MV-4-11 (cell line): ENCODE results near the gene GAGE12J.
"Not testable (repeated sequence)": the region's sequence is repeated elsewhere in the genome, so short reads cannot be mapped to it uniquely, and the experiment has no call there.

ENCODE experiments used
- DNase-seq: peaks from one replicate; lab custom pipeline; 2025; lab: John Stamatoyannopoulos, UW

The GAGE12J gene, protein sequence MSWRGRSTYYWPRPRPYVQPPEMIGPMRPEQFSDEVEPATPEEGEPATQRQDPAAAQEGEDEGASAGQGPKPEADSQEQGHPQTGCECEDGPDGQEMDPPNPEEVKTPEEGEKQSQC

GRCh38 chrX:49321737-49322136, at the start of gene GAGE12J:
Gene GAGE12J (plus strand): TSS chrX:49322037. CDS start chrX:49323194, 1,157 bp downstream.
- not testable (repeated sequence) for DNase-seq

DNA sequence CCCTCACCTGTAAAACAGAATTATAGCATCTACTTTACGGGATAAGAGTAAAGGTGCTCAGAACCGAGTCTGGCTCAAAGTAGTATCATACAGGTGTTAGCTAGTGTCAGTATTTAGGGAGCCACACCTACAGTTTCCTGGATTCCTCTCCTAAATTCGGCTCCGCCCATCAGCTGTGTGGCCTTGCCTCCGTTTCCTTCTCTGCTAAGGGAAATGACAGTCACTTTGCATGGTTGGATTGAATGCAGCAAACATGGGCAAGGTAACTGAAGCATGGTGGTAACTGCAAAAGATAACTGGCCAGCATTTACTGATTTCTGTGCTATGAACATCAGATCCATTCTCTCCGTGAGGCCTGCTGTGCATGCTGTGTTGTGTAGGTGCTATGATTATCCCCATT, 49.4 kb upstream of the GAGE12J start:
- DNase-seq = no peak

DNA sequence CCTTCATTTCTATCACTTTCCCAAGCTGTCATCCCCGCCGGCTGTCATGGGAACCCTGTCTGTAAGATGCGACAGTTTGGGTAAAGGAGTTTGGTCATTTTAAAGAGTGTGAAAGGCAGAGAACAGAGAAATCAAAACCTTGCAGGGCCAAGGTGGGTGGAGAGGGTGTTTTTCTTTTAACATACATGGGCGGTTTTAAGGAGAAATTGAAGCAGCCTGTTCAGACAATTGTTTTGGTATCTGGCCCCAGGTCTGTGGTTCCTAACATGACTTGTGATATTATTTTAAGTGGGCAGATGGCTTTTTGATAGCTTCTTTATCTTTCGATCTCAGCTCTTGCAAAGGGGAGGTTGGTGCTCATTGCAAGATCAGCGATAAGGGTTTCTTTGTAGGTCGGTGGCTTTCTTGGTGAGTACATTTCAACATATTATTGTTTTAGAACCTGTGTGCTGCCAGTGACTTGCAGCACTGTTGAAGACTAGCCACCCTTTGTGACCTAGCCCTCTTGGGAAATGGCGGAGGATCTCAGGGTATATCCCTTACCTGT, 48.6 kb upstream of the GAGE12J start:
- DNase-seq = no peak

DNA sequence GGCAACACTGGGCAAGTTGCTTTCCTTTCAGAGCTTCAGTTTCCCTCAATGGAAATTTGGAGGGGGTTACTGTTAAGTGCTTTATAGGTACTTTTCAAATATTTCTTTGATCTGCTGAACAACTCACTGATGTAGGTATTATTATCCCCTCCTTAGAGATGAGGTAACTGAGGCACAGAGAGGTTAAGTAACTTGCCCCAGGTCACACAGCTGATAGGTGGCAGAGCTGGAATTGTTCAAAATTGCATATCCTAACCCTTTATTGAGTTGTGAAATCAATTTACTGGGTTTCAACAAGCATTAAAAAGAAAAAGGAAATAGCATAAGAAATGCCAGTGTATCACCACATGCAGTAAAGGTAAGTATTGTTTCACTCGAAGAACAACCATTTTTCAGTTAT, 45.6 kb upstream of the GAGE12J start:
- DNase-seq = no peak

GRCh38 chrX:49276671-49277534, 44.9 kb upstream of the GAGE12J start:
- DNase-seq = no peak

GRCh38 chrX:49277535-49277830, 44.4 kb upstream of the GAGE12J start:
- no peak for DNase-seq

DNA sequence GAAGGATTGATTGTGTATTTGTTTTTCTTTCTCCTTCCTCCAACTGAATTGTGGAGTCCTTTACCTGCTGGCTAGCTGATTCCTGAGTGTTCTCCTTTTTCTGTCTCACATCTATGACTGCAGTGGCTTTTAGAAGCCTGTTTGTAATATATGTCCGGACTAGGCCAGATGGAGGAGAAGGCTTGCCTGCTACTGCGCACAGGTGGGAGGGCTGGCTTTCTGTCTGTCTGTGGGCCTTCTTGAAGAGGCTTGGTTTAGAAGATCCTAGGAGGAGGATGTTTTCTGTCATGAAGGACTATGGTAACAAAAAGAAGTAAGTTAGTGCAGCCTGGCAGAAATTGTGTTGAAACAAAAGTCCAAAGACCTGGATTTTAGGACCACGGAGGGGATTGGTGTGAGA, 43.8 kb upstream of the GAGE12J start:
- no peak for DNase-seq

DNA sequence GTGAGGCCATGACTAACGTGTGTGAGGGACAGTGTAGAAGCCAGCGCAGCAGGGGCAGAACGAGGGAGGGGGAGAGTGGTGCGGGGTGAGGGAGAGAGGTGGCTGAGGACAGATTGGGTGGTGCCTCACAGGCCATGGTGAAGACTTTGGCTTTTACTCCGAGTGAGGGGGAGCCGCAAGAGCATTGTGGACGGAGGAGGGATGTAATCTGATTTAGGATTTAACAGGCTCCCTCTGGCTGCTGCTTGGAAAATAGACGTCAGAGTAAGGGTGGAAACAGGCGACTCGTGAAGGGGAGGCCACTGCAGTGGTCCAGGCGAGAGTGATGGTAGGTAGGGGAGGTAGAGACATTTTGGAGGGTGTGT, 39.2 kb upstream of the GAGE12J start:
- no peak for DNase-seq

DNA sequence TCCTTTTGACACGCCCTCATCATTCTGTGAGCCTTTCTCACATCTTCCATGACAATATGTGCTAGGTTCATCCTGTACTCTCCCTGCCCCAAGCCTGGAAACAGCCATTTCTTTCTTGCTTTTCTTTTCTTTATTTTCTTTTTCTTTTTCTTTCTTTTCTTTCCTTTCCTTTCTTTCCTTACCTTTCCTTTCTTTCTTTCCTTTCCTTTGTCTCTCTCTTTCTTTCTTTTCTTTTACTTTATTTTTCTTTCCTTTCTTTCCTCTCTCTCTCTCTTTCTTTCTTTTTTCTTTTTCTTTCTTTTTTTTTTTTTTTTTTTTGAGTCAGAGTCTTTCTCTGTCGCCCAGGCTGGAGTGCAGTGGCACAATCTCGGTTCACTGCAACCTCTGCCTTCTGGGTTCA, 37.6 kb upstream of the GAGE12J start:
- DNase-seq = no peak

- DNase-seq = no peak
These were observed 35.7 kb upstream of the GAGE12J start for GRCh38 chrX:49286136-49286535.

- no peak for DNase-seq
These were observed 35.3 kb upstream of the GAGE12J start for GRCh38 chrX:49286581-49286980.

DNA sequence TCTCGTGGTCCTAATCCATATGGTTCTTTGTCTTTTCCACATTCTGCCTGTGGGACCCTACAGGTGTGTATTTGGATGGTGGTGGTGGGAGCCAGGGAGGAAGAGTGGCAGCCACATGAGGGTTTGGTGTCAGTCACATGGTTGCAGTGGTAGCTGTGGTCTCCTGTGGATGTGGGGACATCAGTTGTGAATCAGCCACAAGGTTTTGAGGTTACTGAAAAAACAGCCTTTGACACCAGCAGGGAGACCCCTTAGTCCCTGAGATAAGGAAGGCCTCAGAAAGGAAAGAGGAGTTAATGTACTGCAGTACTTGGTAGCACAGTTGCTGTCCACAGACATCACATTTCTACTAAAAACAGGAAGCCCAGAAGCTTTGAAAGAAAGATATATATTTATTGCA, 34.2 kb upstream of the GAGE12J start:
- DNase-seq = no peak

DNA sequence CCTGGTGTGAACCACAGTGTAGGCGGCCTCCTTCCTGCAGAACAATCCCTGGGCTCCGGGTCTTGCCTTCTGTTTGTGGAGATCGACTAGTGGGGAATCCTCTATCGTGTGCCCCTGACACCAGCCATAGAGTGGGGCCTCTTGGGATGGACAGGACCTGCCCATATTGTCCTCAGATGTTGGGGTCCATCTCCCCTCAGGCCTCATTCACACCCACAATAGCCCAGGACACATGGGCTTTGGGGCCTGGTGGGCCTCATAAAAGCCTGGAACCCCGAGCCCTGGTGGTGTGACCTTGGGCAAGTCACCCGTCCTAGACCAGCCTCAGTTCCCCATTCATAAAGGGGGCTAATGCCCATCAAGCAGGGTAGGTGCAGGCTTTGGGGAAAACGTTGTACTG, 31.6 kb upstream of the GAGE12J start:
- no peak for DNase-seq

- DNase-seq = peak; percentile 48
These were observed 30.1 kb upstream of the GAGE12J start for GRCh38 chrX:49291615-49292337.

DNA sequence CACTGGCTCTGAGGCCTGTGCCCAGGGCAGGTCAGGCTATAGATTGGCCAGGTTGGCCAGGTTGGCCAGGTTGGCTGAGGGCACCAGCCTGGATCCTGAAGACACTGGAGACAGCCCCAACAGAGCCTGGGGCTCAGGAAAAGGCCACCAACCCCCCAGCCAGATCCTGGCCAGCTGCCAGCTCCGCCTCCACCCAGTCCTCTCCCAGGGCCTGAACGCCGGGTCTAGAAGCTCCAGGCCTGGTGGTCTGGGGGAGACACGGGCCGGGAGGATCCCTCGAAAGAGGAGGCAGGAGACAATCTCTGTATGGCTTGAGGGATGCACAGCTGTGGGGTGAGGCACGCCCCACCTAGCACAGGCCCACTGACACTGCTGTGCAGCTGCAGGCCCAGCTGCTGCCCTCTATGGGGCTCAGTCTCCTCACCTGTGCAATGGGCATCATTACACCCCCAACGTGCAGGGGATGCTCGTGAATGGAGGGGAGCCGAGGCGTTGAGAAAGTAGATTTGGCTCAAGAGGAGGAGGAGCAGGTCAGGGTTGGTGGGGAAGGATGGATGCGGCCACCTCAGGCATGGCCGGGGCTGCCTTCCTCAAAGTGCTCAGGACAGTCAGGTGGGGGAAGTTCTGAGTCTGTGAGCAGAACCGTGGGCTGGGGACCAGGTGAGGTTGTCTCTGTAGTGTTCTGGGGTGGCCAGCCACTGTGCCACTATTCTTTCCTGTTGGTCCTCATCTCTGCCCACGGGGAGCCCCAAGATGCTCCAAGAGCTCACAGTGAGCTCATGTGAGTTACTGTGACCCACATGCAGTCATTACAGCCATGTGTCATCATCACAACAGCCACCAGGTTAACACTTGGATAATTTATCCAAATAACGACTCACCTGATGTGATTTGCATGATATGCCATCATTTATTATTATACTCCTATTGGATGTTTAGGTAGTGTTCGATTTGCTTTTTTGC, 29.2 kb upstream of the GAGE12J start:
- no peak for DNase-seq

DNA sequence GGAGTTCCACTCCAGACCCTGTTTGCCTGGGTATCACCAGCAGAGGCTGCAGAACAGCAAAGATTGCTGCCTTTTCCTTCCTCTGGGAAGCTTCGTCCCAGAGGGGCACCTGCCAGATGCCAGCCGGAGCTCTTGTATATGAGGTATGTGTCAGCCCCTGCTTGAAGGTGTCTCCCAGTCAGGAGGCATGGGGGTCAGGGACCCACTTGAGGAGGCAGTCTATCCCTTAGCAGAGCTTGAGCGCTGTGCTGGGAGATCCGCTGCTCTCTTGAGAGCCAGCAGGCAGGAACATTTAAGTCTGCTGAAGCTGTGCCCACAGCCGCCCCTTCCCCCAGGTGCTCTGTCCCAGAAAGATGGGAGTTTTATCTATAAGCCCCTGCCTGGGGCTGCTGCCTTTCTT, 22.5 kb upstream of the GAGE12J start:
- DNase-seq = not testable (repeated sequence)

GRCh38 chrX:49300703-49301102, 21.1 kb upstream of the GAGE12J start:
- no peak for DNase-seq

GRCh38 chrX:49303346-49303745, 18.5 kb upstream of the GAGE12J start, which contains the start of gene GAGE10:
Gene GAGE10 (plus strand): TSS chrX:49303646. CDS start chrX:49304860, 1,214 bp downstream.
- no peak for DNase-seq

DNA sequence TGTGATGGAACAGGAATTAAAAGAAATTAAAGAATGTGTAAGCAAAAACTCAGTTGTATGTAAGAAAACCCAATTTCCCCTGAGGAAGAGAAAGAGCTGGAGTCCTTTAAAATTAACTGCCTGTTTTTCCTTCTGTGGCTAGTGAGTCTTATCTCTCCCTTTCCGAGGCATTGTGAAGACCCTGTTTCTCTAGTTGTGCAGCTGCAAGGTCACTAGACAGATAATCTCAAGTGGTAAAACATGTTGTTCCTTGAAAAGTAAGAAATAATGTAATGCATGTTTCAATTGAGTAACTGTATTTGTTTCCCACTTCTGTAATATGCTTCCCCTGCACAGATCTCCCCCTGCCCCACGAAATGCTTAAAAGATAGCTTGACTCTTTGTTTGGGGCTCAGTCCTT, 14.1 kb upstream of the GAGE12J start:
- DNase-seq = not testable (repeated sequence)

- DNase-seq = peak; percentile 58
These were observed 13.1 kb upstream of the GAGE12J start for GRCh38 chrX:49308604-49309269.

DNA sequence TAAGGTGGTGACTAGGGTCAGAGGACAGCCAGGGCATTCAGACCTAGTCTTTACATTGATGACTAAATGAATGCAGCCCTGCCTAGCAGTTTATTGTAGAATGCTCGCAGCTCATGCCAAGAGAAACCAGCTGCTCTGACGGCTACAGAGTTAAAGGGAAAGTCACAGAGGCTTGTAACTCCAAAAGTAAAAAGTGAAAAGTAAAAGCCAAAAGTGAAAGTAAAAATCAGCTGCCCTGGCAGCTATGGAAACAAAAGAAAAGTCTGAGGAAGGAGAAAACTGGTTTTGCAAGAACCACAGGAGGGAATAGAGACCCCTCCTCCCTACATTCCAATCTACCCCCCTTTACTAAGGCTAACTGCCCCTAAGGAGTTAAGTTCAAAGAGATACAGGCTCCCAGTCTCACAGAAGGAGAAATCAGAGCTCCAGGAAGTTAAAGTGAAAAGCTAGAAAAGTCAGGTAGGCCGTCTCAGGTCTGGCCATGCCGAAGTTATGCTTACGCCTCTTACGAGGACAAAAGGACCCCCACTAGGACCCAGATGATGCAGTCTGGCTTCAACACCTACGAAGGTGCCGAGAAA, 12.3 kb upstream of the GAGE12J start:
- no peak for DNase-seq
